ENCODE data around the gene RPL10A. TPM values are rescaled to one million over a fixed set of nuclear protein-coding genes. Genes with fewer than 3 reads are reported as not detected.

Gene RPL10A
- total RNA-seq, 4 donors from 2014 or later = 1,714 to 2,467 (median 2,118) TPM

DNA sequence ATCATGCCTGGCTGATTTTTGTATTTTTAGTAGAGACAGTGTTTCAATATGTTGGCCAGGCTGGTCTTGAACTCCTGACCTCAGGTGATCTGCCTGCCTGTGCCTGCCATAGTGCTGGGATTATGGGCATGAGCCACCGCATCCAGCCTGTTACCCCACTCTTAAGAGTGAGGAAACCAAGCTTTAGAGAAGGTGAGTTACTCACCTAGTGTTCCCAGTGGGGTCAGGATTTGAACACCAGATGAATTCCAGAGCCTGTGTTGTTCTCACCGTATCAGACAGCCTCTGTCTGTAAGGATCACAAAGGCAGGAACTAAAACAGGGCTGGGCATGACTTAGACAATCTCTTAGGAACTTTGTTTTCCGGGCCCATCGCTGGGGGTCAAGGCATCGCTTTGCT is 25.5 kb upstream of the RPL10A start:
- H3K4me3 ChIP-seq (ENCODE audit: low read depth, poor library complexity, severe bottlenecking) = no peak overlapping the region
- no peak for DNase-seq (ENCODE audit: low spot score in 2 of 2)
- TF ChIP-seq, protein P1, sequence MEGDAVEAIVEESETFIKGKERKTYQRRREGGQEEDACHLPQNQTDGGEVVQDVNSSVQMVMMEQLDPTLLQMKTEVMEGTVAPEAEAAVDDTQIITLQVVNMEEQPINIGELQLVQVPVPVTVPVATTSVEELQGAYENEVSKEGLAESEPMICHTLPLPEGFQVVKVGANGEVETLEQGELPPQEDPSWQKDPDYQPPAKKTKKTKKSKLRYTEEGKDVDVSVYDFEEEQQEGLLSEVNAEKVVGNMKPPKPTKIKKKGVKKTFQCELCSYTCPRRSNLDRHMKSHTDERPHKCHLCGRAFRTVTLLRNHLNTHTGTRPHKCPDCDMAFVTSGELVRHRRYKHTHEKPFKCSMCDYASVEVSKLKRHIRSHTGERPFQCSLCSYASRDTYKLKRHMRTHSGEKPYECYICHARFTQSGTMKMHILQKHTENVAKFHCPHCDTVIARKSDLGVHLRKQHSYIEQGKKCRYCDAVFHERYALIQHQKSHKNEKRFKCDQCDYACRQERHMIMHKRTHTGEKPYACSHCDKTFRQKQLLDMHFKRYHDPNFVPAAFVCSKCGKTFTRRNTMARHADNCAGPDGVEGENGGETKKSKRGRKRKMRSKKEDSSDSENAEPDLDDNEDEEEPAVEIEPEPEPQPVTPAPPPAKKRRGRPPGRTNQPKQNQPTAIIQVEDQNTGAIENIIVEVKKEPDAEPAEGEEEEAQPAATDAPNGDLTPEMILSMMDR (IDR thresholded peaks at IDR 0.05) = no peak
- no peak for TF ChIP-seq POLR2A (IDR thresholded peaks at IDR 0.05)
- 50 to 53% methylated on average over 5 of the region's 5 CpGs for WGBS, 2 donors
- intact Hi-C loops (cut with DNase I; ENCODE audit: low total_unique reads) = no loop called here

DNA sequence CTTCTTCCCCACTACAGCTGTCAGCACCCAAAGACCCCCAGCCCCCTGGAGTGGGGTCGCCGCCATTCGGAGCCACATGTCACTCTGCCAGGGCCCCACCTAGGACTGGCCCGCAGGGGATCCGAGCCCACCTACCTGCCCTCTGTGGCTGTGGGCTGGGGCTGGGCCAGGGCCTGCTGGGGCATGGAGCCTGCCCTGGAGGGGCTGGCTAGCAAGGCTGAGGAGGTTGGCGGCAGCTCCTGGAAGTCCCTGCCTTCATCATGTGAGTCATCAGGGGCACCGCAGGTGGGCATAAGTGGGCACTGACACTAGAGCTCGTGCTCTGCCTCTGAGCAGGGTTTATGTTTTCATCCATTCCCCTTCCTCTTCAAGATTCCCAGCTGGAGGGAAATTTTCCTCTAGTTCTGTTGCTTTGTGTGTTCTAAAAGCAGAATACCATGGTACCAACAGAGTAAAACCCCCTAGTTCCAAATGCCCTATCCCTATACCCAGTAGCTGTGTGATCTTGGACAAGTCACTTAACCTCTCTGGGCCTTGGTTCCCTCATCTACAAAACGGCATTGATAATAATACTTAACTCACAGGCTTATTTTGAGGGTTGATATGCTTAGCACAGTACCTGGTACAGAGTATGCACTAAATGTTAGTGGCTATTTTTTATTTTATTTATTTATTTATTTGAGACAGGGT is 24.7 kb upstream of the RPL10A start:
- DNase-seq (ENCODE audit: low spot score in 2 of 2) = no peak
- H3K4me3 ChIP-seq (ENCODE audit: low read depth, poor library complexity, severe bottlenecking) = no peak overlapping the region
- 68 to 70% methylated on average over 8 to 9 of the region's 9 CpGs for WGBS, 2 donors
- intact Hi-C loops (cut with DNase I; ENCODE audit: low total_unique reads) = no loop called here
- TF ChIP-seq, protein P1 (IDR thresholded peaks at IDR 0.05) = no peak

DNA sequence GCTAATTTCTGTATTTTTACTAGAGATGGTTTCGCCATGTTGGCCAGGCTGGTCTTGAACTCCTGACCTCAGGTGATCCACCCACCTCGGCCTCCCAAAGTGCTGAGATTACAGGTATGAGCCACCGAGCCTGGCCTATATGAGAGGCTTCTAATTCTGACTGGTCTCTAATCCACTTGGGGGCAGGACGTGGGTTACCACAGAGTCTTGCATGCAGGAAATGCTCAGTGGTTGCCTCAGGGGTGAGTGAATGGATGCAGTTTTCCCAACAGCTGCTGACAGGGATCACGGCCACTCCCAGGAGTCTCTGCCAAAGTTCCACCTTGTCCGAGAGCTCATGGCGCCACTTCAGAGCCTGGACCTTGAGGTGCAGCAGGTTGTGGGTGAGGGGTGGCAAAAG is 22.5 kb upstream of the RPL10A start:
- intact Hi-C loops (cut with DNase I; ENCODE audit: low total_unique reads) = no loop called here
- TF ChIP-seq, protein P1 (IDR thresholded peaks at IDR 0.05) = no peak
- TF ChIP-seq POLR2A (IDR thresholded peaks at IDR 0.05) = no peak
- H3K4me3 ChIP-seq (ENCODE audit: low read depth, poor library complexity, severe bottlenecking) = no peak overlapping the region
- WGBS, 2 donors = 78 to 84% methylated on average over 7 of the region's 7 CpGs
- DNase-seq (ENCODE audit: low spot score in 2 of 2) = no peak

DNA sequence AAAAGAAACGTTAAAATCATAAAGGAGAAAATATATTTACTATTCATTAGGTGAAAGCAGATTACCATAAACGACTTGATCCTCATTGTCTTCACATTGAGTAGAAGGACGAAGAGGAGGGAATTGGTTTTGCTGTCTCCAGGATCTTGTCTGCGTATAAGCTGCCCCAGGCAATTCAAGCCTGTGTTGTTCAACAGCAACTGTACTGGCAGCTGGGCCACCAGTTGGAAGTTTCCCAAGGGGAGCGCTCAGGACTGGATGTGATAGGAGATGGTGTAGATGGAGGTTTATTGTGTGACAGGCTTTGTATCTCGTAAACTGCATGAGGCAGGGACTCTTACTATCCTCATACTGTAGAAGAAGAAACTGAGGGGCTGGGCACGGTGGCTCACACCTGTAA is 20.0 kb upstream of the RPL10A start:
- WGBS, 2 donors = 53 to 59% methylated on average over 7 of the region's 7 CpGs
- intact Hi-C loops (cut with DNase I; ENCODE audit: low total_unique reads) = no loop called here

DNA sequence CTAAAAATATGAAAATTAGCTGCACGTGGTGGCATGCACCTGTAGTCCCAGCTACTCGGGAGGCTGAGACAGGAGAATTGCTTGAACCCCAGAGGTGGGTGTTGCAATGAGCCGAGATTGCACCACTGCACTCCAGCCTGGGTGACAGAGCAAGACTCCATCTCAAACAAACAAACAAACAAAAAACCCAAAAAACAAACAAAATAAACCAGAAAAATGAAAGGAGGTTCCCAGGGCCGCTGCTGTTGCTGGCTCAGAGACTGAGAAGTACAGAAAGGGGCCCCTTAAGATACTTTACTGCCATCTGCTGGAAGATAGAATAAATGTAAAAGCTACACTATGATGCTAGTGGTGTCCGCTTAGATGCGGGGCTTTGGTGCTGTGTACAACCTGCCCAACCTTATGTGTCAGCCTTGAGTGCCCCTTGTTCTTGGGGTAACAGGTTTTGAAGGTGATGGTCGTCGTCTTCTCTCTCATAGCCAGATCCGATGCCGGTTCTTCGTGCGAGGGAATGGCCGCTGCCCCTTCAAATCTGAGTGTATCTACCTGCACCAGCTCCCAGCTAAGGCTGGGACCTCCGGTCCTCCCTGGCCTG is 18.8 kb upstream of the RPL10A start:
- no peak for DNase-seq (ENCODE audit: low spot score in 2 of 2)
- H3K4me3 ChIP-seq (ENCODE audit: low read depth, poor library complexity, severe bottlenecking) = no peak overlapping the region
- intact Hi-C loops (cut with DNase I; ENCODE audit: low total_unique reads) = no loop called here
- TF ChIP-seq POLR2A (IDR thresholded peaks at IDR 0.05) = no peak
- TF ChIP-seq, protein P1 (IDR thresholded peaks at IDR 0.05) = peak in 1 of 3 donors; percentile 66
- 30% methylated on average over 14 of the region's 14 CpGs for WGBS, 2 donors

More for the DNA sequence above, 20.0 kb upstream of the RPL10A start:
- no peak overlapping the region for H3K4me3 ChIP-seq (ENCODE audit: low read depth, poor library complexity, severe bottlenecking)
- TF ChIP-seq POLR2A (IDR thresholded peaks at IDR 0.05) = no peak
- TF ChIP-seq, protein P1 (IDR thresholded peaks at IDR 0.05) = no peak
- DNase-seq (ENCODE audit: low spot score in 2 of 2) = no peak
